ENCODE data around the gene ABCG8.

ABCG8 gene

GRCh38 chr2:43838560-43839267, at the start of gene ABCG8, which contains the start of gene ABCG5:
Gene ABCG8 (plus strand): TSS chr2:43838971. CDS start chr2:43839054, 83 bp downstream.
Gene ABCG5 (minus strand): TSS chr2:43838839. CDS start chr2:43838679, 160 bp downstream.
- no peak for DNase-seq (ENCODE audit: low read depth)
- no peak within 1 kb of the TSS for H3K4me3 ChIP-seq (ENCODE audit: low read depth, low read length)

- no peak overlapping the region for H3K4me3 ChIP-seq (ENCODE audit: low read depth, low read length)
- DNase-seq (ENCODE audit: low read depth), result no peak
These were observed 48.6 kb upstream of the ABCG8 start for GRCh38 chr2:43790147-43790546.

- H3K4me3 ChIP-seq (ENCODE audit: low read depth, low read length), result no peak overlapping the region
- DNase-seq (ENCODE audit: low read depth), result no peak
These were observed 47.6 kb upstream of the ABCG8 start for GRCh38 chr2:43791035-43791765.

GRCh38 chr2:43792653-43793052, 46.1 kb upstream of the ABCG8 start:
- no peak for DNase-seq (ENCODE audit: low read depth)
- H3K4me3 ChIP-seq (ENCODE audit: low read depth, low read length), result no peak overlapping the region

- DNase-seq (ENCODE audit: low read depth), result no peak
- no peak overlapping the region for H3K4me3 ChIP-seq (ENCODE audit: low read depth, low read length)
These were observed 43.8 kb upstream of the ABCG8 start for GRCh38 chr2:43794956-43795355.

GRCh38 chr2:43796206-43796605, 42.6 kb upstream of the ABCG8 start:
- H3K4me3 ChIP-seq (ENCODE audit: low read depth, low read length), result no peak overlapping the region
- DNase-seq (ENCODE audit: low read depth), result no peak

- no peak overlapping the region for H3K4me3 ChIP-seq (ENCODE audit: low read depth, low read length)
- DNase-seq (ENCODE audit: low read depth), result no peak
These were observed 40.5 kb upstream of the ABCG8 start for GRCh38 chr2:43798300-43798699.

GRCh38 chr2:43800894-43801293, 37.9 kb upstream of the ABCG8 start:
- no peak overlapping the region for H3K4me3 ChIP-seq (ENCODE audit: low read depth, low read length)
- no peak for DNase-seq (ENCODE audit: low read depth)

- H3K4me3 ChIP-seq (ENCODE audit: low read depth, low read length), result no peak overlapping the region
- DNase-seq (ENCODE audit: low read depth), result no peak
These were observed 36.6 kb upstream of the ABCG8 start for GRCh38 chr2:43802135-43802534.

- H3K4me3 ChIP-seq (ENCODE audit: low read depth, low read length), result no peak overlapping the region
- DNase-seq (ENCODE audit: low read depth), result no peak
These were observed 35.7 kb upstream of the ABCG8 start for GRCh38 chr2:43803113-43803512.

- H3K4me3 ChIP-seq (ENCODE audit: low read depth, low read length), result no peak overlapping the region
- DNase-seq (ENCODE audit: low read depth), result no peak
These were observed 32.1 kb upstream of the ABCG8 start for GRCh38 chr2:43806719-43807031.

- H3K4me3 ChIP-seq (ENCODE audit: low read depth, low read length), result no peak overlapping the region
- no peak for DNase-seq (ENCODE audit: low read depth)
These were observed 28.3 kb upstream of the ABCG8 start for GRCh38 chr2:43810452-43810851.

- DNase-seq (ENCODE audit: low read depth), result no peak
- no peak overlapping the region for H3K4me3 ChIP-seq (ENCODE audit: low read depth, low read length)
These were observed 27.9 kb upstream of the ABCG8 start for GRCh38 chr2:43810888-43811287.

GRCh38 chr2:43812006-43812405, 26.8 kb upstream of the ABCG8 start:
- no peak for DNase-seq (ENCODE audit: low read depth)

GRCh38 chr2:43812947-43813346, 25.8 kb upstream of the ABCG8 start:
- DNase-seq (ENCODE audit: low read depth), result no peak
- no peak overlapping the region for H3K4me3 ChIP-seq (ENCODE audit: low read depth, low read length)

More at GRCh38 chr2:43812006-43812405, 26.8 kb upstream of the ABCG8 start:
- no peak overlapping the region for H3K4me3 ChIP-seq (ENCODE audit: low read depth, low read length)

- no peak for DNase-seq (ENCODE audit: low read depth)
- H3K4me3 ChIP-seq (ENCODE audit: low read depth, low read length), result no peak overlapping the region
These were observed 24.1 kb upstream of the ABCG8 start for GRCh38 chr2:43814711-43815110.

- DNase-seq (ENCODE audit: low read depth), result no peak
- H3K4me3 ChIP-seq (ENCODE audit: low read depth, low read length), result no peak overlapping the region
These were observed 20.0 kb upstream of the ABCG8 start for GRCh38 chr2:43818761-43819160.

GRCh38 chr2:43819491-43820163, 19.1 kb upstream of the ABCG8 start:
- no peak overlapping the region for H3K4me3 ChIP-seq (ENCODE audit: low read depth, low read length)
- DNase-seq (ENCODE audit: low read depth), result no peak

GRCh38 chr2:43822839-43823238, 15.9 kb upstream of the ABCG8 start:
- DNase-seq (ENCODE audit: low read depth), result no peak
- no peak overlapping the region for H3K4me3 ChIP-seq (ENCODE audit: low read depth, low read length)

- no peak for DNase-seq (ENCODE audit: low read depth)
- H3K4me3 ChIP-seq (ENCODE audit: low read depth, low read length), result no peak overlapping the region
These were observed 15.0 kb upstream of the ABCG8 start for GRCh38 chr2:43823751-43824150.

GRCh38 chr2:43824512-43824911, 14.3 kb upstream of the ABCG8 start:
- H3K4me3 ChIP-seq (ENCODE audit: low read depth, low read length), result no peak overlapping the region
- DNase-seq (ENCODE audit: low read depth), result no peak

Measured in skeletal muscle cell (primary cell).